Measurements from ENCODE around the gene PRRG1.
A peak's percentile ranks its signal among the peaks of the same experiment; 100 is the strongest.
"Not testable (repeated sequence)": the region's sequence is repeated elsewhere in the genome, so short reads cannot be mapped to it uniquely, and the experiment has no call there.

PRRG1 gene

GRCh38 chrX:37378404-37378803 is 29.2 kb downstream of the PRRG1 start:
- no peak for DNase-seq (ENCODE audit: low read depth, low spot score)

- DNase-seq (ENCODE audit: low read depth, low spot score), result no peak
Measured at GRCh38 chrX:37378830-37379229, 29.7 kb downstream of the PRRG1 start.

- DNase-seq (ENCODE audit: low read depth, low spot score), result no peak
Measured at GRCh38 chrX:37380256-37380655, 31.1 kb downstream of the PRRG1 start.

DNA sequence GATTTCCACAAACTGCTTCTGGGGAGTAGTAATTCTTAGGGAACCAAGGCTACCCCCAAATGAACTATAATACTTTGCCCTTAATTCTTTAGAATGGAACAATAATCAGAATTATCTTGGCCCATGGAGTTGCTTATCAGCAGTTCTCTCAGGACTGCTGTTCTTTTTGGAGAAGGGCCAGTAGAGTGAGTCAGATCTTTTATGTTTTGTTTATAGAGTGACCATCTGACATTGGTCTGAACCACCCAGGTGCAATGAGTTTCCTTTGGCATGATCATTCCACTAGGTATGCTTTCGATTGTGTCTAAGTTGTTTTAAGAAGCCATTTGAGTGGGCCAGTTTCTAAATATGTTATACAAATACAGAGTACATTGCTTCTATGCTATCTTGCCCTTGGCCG is 31.8 kb downstream of the PRRG1 start:
- peak; percentile 44 for DNase-seq (ENCODE audit: low read depth, low spot score)

- DNase-seq (ENCODE audit: low read depth, low spot score), result no peak
Measured at GRCh38 chrX:37383313-37383712, 34.1 kb downstream of the PRRG1 start.

DNA sequence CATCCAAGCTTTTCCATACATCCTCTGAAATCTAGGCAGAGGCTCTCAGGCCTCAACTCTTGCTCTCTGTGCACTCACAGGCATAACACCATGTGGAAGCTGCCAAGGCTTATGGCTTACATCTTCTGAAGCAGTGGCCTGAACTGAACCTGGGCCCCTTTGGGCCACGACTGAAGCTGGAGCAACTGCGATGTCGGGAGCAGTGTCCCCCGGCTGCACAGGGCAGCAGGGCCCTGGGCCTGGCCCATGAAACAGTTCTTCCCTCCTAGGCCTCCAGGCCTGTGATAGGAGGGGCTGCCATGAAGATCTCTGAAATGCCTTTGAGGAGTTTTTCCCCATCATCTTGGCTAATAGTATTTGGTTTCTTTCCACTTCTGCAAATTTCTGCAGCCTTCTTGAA is 39.2 kb downstream of the PRRG1 start:
- DNase-seq (ENCODE audit: low read depth, low spot score), result no peak

GRCh38 chrX:37405956-37406355 is 56.8 kb downstream of the PRRG1 start:
- DNase-seq (ENCODE audit: low read depth, low spot score), result no peak

DNA sequence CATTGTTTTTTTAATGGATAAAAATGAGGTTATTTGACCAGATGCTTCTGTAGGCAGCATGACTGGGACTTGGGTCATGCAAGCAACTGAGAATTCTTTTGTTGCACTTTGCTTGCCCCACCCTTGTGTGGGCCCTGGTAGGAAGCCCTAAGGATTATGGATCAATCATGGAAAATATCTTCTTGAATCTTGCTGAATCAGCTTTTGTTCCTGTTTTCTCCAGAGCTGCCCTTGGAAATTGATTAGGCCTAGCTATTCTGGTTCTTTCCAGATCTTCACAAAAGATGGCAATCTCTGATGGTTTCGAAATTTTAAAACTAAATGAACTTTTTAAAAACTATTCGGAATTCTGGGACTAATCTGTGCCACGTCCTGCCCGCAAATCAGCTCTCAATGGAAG is 58.6 kb downstream of the PRRG1 start:
- no peak for DNase-seq (ENCODE audit: low read depth, low spot score)

DNA sequence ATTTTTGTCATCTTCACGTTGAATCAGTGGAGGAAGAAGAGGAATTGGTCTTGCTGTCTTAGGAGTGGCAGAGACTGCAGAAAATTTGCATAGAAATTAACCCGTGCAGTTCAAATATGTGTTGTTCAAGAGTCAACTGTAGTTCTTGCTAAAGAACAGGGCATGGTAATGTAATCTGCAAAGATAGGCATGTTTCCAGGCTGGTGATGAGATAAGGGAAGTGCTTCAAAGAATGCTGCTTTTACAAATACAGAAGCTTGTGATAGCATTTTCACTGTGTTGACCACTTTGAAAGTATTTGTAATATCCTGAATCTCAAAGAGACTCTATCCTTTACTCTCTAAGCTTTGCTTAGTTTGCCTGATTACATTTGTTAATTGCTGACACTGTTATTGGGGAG is 60.1 kb downstream of the PRRG1 start:
- DNase-seq (ENCODE audit: low read depth, low spot score), result no peak

GRCh38 chrX:37420185-37420584 is 71.0 kb downstream of the PRRG1 start:
- no peak for DNase-seq (ENCODE audit: low read depth, low spot score)

DNA sequence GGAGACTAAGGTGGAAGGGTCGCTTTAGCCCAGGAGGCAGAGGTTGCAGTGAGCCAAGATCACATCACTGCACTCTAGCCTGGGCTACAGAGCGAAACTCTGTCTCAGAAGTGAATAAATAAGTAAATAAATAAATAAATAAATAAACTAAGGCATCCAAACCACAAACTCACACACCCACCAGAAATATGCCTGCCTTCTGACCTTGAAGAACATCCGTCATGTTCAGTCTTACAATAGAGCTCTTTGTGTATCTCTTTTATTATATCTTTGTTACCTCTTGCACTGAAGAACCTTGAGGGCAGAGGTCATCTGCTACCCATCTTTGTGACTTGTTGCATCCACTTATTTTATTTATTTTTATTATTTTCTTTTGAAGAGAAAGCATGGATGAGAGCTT is 71.6 kb downstream of the PRRG1 start:
- no peak for DNase-seq (ENCODE audit: low read depth, low spot score)

- no peak for DNase-seq (ENCODE audit: low read depth, low spot score)
Measured at GRCh38 chrX:37424000-37424429, 74.9 kb downstream of the PRRG1 start.

DNA sequence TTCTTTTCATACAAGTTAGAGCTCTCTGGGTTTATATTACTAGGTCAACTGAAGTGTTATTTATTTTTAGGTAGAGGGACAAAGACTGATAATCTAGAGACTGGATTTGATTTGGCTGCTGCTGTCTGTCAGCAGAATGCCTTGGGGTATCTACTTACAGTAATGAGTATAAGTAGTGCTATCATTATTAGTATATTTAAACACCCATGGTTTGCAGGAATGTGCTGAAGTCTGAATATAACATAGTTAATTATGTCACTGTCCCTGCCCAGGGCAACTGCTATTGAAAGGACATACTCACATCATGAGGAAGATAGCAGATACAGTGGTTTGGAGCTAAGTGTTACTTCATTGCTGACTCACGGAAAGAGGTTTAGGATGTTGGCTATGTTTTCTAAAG is 76.2 kb downstream of the PRRG1 start:
- no peak for DNase-seq (ENCODE audit: low read depth, low spot score)

DNA sequence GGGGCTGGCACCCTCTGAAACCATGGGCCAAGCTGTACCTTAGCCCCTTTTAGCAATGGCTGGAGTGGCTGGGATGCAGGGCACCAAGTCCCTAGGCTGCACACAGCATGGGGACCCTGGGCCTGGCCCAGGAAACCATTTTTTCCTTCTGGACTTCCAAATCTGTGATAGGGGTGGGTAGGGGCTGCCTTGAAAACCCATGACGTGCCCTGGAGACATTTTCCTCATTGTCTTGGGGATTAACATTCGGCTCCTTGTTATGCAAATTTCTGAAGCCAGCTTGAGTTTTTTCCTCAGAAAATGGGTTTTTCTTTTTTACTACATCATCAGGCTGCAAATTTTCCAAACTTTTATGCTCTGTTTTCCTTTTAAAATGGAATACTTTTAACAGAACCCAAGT is 79.8 kb downstream of the PRRG1 start:
- DNase-seq (ENCODE audit: low read depth, low spot score), result not testable (repeated sequence)

GRCh38 chrX:37434362-37434761 is 85.2 kb downstream of the PRRG1 start:
- DNase-seq (ENCODE audit: low read depth, low spot score), result no peak

GRCh38 chrX:37437160-37437559 is 88.0 kb downstream of the PRRG1 start:
- no peak for DNase-seq (ENCODE audit: low read depth, low spot score)

DNA sequence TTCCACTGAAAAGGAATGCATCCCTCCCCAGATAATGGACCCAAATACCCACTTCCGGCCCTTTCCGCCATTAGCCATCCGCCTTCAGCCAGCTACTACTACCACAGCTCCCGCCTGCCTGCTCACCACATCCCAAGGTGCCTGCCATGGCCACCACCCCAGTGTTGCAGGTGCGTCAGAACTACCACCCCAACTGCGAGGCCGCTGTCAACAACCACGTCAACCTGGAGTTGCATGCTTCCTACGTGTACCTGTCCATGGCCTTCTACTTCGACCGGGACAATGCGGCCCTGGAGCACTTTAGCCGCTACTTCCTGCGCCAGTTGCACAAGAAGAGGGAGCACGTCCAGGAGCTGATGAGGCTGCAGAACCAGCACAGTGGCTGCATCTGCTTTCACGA is 92.2 kb downstream of the PRRG1 start:
- no peak for DNase-seq (ENCODE audit: low read depth, low spot score)

DNA sequence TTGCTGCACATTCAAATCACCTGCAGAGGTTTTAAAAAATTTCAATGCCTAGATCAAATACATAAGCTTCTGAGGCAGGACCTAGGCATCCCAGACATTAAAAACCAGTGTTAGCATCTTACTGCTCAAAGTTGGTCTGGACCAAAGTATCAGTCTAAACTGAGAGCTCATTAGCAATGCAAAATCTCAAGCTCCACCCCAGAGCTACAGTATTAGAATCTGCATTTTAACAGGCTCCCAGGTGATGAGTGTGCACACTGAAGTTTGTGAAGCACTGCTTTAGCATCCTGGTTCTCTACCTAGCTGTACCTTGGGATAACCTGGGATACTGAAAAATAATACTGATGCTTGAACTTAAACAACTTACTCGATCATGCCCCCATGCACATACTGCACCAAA is 96.0 kb downstream of the PRRG1 start:
- DNase-seq (ENCODE audit: low read depth, low spot score), result no peak

- no peak for DNase-seq (ENCODE audit: low read depth, low spot score)
Measured at GRCh38 chrX:37453821-37454220, 104.7 kb downstream of the PRRG1 start.

GRCh38 chrX:37454537-37455285 is 105.5 kb downstream of the PRRG1 start:
- no peak for DNase-seq (ENCODE audit: low read depth, low spot score)

- DNase-seq (ENCODE audit: low read depth, low spot score), result no peak
Measured at GRCh38 chrX:37455381-37455780, 106.2 kb downstream of the PRRG1 start.

DNA sequence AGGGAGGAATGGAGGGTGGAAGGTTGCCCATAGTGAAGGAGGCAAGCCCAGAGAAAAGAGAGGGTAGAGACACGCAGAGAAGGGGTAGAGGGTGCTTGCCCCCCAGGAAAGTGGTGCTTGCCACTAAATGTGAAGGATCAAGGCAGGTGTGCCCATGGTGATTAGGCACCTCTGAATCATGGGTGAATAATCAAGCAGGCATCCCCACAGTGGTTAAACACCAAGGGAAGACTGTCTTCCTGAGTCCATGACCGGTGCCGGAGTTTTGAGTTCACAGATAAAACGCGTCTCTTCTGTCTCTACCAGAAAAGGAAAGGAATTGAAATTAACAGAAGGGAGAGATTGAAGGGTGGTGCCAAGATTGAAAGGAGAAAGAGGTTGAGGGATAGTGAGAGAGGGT is 111.1 kb downstream of the PRRG1 start:
- DNase-seq (ENCODE audit: low read depth, low spot score), result not testable (repeated sequence)

- DNase-seq (ENCODE audit: low read depth, low spot score), result no peak
Measured at GRCh38 chrX:37462346-37462745, 113.2 kb downstream of the PRRG1 start.

Measured in smooth muscle cell of the brain vasculature (primary cell).